ENCODE measurements around the gene GARNL3. TPM values are rescaled to one million over a fixed set of nuclear protein-coding genes. Genes with fewer than 3 reads are reported as not detected.

Gene GARNL3
- total RNA-seq, result 2.4 and 5.8 TPM in 2 replicates

- Histone ChIP-seq H3K9me3 (ENCODE audit: low read depth, low read length) (no peaks in the 10 kb centered on the region), H3K4me3 (ENCODE audit: insufficient read depth, low read length) (no peak within 1 kb of the TSS), H3K79me2 (ENCODE audit: insufficient read depth, low read length) (no peaks in the 10 kb centered on the region), H3K27me3 (ENCODE audit: insufficient read depth, low read length) (no peaks in the 10 kb centered on the region), H2AFZ (ENCODE audit: low read length) (peak within 1 kb of the TSS; percentile 4), H3K36me3 (ENCODE audit: insufficient read depth, low read length) (no peaks in the 10 kb centered on the region), H4K20me1 (ENCODE audit: insufficient read depth, low read length) (no peaks in the 10 kb centered on the region), H3K27ac (ENCODE audit: low read depth, low read length) (no peak within 1 kb of the TSS), H3K4me2 (ENCODE audit: insufficient read depth, low read length) (no peak within 1 kb of the TSS), H3K4me1 (ENCODE audit: insufficient read depth, low read length) (no peaks in the 10 kb centered on the region)
- no peak for TF ChIP-seq CTCF (IDR thresholded peaks at IDR 0.05; ENCODE audit: extremely low read depth, low read depth, low read length)
- no peak for DNase-seq (ENCODE audit: insufficient read length, low spot score, missing footprints)
These were observed at the start of gene GARNL3 for GRCh38 chr9:127264462-127265219. Gene GARNL3 (plus strand): TSS chr9:127264774. CDS start chr9:127264878, 104 bp downstream.

GRCh38 chr9:127215268-127216209, 49.0 kb upstream of the GARNL3 start:
- Histone ChIP-seq H2AFZ (ENCODE audit: low read length) (no peak overlapping the region), H3K36me3 (ENCODE audit: insufficient read depth, low read length) (no peaks in the 10 kb centered on the region), H3K4me2 (ENCODE audit: insufficient read depth, low read length) (no peak overlapping the region), H3K27me3 (ENCODE audit: insufficient read depth, low read length) (peaks cover 30% of the 10 kb centered on the region), H3K79me2 (ENCODE audit: insufficient read depth, low read length) (no peaks in the 10 kb centered on the region), H4K20me1 (ENCODE audit: insufficient read depth, low read length) (no peaks in the 10 kb centered on the region), H3K9me3 (ENCODE audit: low read depth, low read length) (no peaks in the 10 kb centered on the region), H3K4me3 (ENCODE audit: insufficient read depth, low read length) (no peak overlapping the region), H3K4me1 (ENCODE audit: insufficient read depth, low read length) (peaks cover 11% of the 10 kb centered on the region), H3K27ac (ENCODE audit: low read depth, low read length) (no peak overlapping the region)
- no peak for TF ChIP-seq CTCF (IDR thresholded peaks at IDR 0.05; ENCODE audit: extremely low read depth, low read depth, low read length)
- DNase-seq (ENCODE audit: insufficient read length, low spot score, missing footprints), result peak; percentile 78

- DNase-seq (ENCODE audit: insufficient read length, low spot score, missing footprints), result peak; percentile 84
- Histone ChIP-seq H3K27me3 (ENCODE audit: insufficient read depth, low read length) (peaks cover 38% of the 10 kb centered on the region), H2AFZ (ENCODE audit: low read length) (no peak overlapping the region), H3K4me2 (ENCODE audit: insufficient read depth, low read length) (no peak overlapping the region), H3K36me3 (ENCODE audit: insufficient read depth, low read length) (no peaks in the 10 kb centered on the region), H4K20me1 (ENCODE audit: insufficient read depth, low read length) (no peaks in the 10 kb centered on the region), H3K27ac (ENCODE audit: low read depth, low read length) (no peak overlapping the region), H3K9me3 (ENCODE audit: low read depth, low read length) (no peaks in the 10 kb centered on the region), H3K4me1 (ENCODE audit: insufficient read depth, low read length) (peaks cover 11% of the 10 kb centered on the region), H3K79me2 (ENCODE audit: insufficient read depth, low read length) (no peaks in the 10 kb centered on the region), H3K4me3 (ENCODE audit: insufficient read depth, low read length) (no peak overlapping the region)
- no peak for TF ChIP-seq CTCF (IDR thresholded peaks at IDR 0.05; ENCODE audit: extremely low read depth, low read depth, low read length)
These were observed 48.2 kb upstream of the GARNL3 start for GRCh38 chr9:127216210-127216887.

All from osteoblast (primary cell).